ENCODE measurements around the gene UTP11.

UTP11 gene

GRCh38 chr1:38073534-38074301 lies 61.2 kb downstream of the UTP11 start:
- no peak for DNase-seq

- no peak for DNase-seq
Measured at GRCh38 chr1:38074302-38074677, 61.8 kb downstream of the UTP11 start.

Data from NCI-H1694 treated with DMSO at 0.1 percent for 48 hours (cell line).